ENCODE measurements around the gene CTRB1. TPM values are rescaled to one million over a fixed set of nuclear protein-coding genes. Genes with fewer than 3 reads are reported as not detected.
"Not testable (repeated sequence)": the region's sequence is repeated elsewhere in the genome, so short reads cannot be mapped to it uniquely, and the experiment has no call there.

CTRB1 gene
- total RNA-seq, 1 donor from 2014 or later = not detected

DNA sequence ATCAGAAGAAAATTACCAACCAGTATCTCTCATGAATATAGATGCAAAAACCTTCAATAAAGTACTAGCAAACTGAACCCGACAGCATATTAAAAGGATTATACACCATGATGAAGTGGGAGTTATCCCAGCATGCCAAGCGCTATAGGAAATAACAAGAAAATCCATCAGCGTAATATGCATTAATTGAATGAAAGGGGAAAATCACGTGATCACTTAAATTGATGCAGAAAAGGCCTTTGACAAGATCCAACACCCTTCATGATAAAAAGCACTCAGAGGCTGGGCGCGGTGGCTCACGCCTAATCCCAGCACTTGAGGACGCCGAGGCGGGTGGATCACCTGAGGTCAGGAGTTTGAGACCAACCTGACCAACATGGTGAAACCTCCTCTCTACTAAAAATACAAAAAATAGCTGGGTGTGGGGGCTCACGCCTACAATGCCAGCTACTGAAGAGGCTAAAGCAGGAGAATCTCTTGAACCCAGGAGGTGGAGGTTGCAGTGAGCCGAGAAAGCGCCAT is 16.7 kb upstream of the CTRB1 start:
- peak; percentile 20 for DNase-seq (ENCODE audit: low spot score)
- intact Hi-C loops (cut with DNase I) = loop anchor here (5.0 kb wide), 1 partner anchor 180 kb away; no protein-coding TSS in a partner anchor

DNA sequence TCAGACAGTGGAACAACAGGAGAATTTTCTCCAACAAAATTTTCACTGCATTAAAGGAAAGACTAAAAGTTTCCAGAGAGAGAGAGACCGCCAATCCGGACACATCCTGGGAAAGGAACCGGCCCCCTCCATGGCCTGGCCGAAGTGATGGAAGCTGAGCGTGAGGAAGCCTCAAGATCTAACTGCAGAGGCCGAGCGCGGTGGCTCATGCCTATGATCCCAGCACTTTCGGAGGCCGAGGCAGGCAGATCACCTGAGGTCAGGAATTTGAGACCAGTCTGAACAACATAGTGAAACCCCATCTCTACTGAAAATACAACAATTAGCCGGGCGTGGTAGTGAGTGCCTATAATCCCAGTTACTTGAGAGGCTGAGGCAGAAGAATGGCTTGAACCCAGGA is 15.7 kb upstream of the CTRB1 start:
- DNase-seq (ENCODE audit: low spot score) = peak; percentile 44
- intact Hi-C loops (cut with DNase I) = loop anchor here (5.0 kb wide), 1 partner anchor 179 kb away; no protein-coding TSS in a partner anchor

DNA sequence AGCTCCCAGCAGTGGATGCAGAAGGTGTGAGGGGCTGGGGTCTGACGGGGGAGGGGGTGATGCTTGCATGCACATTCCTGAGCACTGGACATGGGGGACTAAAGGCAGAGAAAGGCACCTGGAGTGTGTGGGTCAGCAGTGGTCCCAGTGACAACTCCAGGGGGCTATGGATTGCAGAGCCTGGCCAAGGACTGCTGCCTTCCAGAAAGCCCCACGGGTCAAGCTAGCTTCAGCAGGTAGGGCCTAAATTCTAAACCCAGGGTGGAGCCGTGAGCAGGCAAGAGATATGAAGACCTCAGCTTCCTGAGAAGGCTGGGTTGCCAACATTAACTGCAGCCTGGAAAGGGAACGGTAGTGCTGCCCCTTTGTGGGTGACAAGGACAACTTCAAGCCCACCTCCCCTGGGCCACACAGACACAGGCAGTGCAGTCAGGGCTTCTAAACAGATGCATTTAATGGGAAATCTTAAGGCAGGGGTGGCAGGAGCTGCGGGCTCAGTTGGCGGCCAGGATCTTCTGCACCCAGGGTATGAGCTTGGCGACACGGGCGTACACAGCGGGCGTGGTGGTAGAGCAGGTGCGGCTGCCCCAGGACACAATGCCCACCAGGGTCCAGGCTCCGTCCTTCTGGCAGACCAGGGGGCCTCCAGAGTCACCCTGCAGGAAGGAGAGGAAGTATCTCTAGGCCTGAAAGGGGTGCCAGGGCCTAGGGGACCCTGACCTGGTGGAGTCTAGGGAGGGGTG is 14.9 kb upstream of the CTRB1 start:
- DNase-seq (ENCODE audit: low spot score) = no peak
- intact Hi-C loops (cut with DNase I) = loop anchor here (5.0 kb wide), 1 partner anchor 178 kb away; no protein-coding TSS in a partner anchor

DNA sequence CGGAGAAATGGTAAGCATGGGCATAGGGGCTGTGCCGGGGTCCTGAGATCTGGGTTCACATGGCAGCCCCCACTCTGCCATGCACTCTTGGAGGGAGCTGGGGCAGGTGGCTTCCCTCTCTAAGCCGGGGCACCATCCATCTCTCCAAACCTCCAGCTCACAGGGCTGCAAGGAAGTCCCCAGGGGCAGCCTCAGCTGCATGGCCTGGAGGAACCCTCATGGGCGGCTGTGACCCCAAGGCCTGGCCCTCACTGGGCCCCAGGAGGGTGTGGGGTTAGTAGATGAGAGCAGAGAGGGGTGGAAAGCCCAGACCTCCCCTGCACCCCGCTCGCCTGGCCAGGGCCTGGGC is 14.4 kb upstream of the CTRB1 start:
- intact Hi-C loops (cut with DNase I) = loop anchor here (5.0 kb wide), 1 partner anchor 178 kb away; no protein-coding TSS in a partner anchor
- no peak for DNase-seq (ENCODE audit: low spot score)

DNA sequence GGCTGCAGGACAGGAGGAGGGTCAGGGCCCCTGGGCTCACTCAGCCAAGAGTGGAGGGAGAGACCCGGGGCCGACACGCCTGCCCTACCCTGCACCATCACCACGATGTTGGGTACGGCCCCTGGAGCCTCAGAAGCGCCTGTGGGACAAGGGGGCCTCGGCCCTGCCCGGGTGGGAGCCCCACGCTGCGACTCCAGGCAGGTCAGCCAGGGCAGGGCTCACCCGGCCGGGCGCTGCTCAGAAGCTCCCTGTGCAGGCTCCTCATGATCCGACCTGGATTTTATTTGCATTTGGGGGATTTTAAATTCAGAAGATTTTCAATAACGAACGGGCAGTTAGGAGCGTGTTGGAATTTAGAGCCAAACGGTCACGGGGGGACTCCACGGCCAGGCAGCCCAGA is 13.9 kb upstream of the CTRB1 start:
- intact Hi-C loops (cut with DNase I) = loop anchor here (5.0 kb wide), 1 partner anchor 177 kb away; no protein-coding TSS in a partner anchor
- not testable (repeated sequence) for DNase-seq (ENCODE audit: low spot score)

DNA sequence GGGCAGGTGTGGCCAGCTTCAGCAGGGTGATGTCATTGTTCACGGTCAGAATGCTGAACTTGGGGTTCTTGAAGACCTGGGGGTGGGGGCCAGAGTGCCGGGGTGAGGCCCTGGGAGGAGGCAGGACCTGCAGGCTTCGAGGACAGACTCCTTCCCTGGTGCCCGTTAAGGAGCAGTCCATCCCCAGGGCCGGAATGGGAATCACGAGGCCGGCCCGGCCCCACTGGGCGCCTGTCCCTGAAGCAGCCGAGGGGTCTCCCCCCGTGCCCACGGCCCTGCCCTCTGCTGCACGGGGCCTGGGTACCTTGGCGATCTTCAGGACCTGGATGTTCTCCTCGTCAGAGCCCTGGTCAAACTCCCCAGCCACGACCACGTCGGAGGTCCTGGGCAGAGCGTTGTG is 13.3 kb upstream of the CTRB1 start:
- intact Hi-C loops (cut with DNase I); DNase-seq (ENCODE audit: low spot score): not testable (repeated sequence)

DNA sequence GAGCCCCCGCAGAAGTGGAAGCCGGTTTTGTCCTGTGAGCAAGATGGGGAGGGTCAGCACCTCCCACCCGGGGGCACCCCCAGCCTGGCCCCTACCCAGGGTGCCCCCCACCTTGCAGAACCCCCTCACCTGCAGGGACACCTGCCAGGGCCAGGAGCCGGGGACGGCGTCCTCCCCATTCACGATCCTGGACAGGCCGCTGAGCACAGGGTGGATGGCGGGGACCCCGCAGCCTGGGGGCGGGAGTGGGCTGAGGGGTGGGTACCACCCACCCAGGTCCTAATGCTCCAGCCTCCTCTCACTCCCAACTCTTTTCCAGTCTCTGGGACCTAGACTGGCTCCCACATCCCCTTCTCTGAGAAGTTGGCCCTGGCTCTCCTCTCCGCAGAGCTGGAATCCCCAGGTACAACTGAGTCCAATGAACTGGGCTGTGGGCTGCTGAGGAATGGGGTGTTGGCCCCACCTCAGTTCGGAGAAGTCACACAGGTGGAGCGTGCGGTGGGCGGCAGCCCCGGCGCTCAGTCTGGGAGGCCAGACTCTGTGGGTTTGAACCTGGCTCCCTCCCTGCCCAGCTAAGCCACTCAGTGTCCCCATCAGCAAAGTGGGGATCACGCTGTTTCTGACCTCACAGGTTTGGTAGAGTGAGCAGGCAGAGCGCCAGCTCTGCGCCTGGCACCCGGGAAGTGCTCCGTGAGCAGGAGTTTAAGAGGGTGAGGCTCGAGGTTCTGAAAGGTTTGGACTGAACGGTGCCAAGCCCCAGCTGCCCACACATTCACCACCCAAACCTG is 12.6 kb upstream of the CTRB1 start:
- intact Hi-C loops (cut with DNase I) = loop anchor here (2.0 kb wide), 1 partner anchor 19 kb away; no protein-coding TSS in a partner anchor
- not testable (repeated sequence) for DNase-seq (ENCODE audit: low spot score)

DNA sequence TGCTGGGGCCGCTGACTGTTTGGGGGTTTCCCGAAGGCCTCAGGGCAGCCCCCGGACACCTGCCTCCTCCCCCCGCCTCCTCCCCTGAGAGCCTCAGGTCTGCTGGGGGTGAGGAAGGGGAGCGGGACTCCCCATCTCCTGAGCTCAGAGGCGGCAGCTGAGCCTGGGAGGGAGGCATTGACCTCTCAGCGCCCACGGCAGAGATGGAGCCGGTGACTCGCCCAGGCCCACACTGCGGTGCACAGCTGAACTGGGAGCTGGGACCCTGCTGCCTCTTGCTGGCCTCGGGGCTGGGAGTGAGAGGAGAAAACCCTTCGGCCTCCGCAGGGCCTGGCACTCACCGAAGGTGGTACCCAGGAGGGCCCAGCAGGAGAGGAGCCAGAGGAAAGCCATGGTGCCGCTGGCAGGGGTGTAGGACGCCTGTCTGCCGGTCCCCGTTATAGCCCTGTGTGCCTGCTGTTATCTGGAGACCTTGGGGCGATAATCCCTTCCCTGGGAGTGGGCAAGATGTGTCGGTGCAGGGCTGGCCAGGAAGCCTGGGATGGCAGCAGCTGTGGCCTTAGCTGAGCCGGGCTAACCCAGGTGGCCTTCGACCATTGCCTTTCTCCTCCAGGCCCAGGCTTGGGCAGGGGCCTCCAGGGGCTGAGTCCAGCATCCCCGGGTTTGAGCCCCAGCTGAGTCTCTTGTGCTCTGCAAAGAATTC is 11.9 kb upstream of the CTRB1 start, which contains the start of gene CTRB2:
CTRB2 (minus strand) TSS at position 413 of the 703 bp plus-strand sequence; CDS start at position 393, 20 bp downstream.
- no peak for DNase-seq (ENCODE audit: low spot score)
- intact Hi-C loops (cut with DNase I) = loop anchor here (2.0 kb wide), 1 partner anchor 18 kb away; no protein-coding TSS in a partner anchor

DNA sequence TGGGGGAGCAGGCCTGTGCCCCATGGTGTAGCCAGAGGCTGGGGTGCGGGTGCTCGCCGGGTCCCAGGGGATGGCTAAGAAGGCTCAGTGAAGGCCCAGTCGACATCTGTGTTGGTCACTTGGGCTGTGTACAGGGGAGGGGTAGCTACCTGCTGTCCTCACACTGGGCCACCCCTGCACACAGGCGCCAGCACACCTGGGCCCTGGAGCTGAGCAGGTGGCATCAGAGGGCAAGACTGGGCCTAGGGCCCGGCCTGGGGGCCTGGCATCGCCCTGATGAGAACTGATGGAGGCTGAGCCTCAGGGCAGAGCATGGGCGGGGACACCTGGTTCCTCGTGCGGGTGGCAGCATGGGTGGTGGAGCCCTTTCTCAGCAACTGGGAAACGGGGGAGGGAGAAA is 11.0 kb upstream of the CTRB1 start:
- no peak for DNase-seq (ENCODE audit: low spot score)
- intact Hi-C loops (cut with DNase I) = loop anchor here (2.0 kb wide), 1 partner anchor 17 kb away; no protein-coding TSS in a partner anchor

DNA sequence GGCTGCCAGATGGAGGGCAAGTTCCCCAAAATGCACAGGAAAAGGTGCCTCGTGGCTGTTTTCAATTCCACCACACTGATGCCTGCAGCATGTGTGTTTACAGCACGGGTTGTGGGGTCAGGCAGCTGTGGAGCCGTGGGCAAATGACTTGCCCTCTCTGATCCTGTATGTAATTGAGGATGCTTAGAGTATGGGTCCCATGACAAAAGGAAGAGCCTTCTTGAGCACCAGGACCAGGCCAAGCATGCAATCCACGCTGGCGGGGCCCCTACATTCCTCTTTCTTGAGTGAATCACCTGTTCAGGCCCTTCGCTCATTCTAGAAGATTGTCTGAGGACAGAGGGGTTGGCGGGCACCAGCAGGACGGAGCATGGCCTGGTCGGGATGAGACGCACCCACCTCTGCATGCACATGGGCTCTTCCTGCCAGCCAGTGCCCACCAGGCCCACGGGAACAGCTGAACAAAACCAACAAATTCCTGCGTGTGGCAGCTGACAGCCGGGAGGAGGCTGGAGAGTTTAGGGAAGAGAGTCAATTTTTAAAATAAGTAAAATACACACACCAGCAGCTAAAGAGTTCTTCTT is 10.5 kb upstream of the CTRB1 start:
- no peak for DNase-seq (ENCODE audit: low spot score)
- intact Hi-C loops (cut with DNase I) = no loop called here

DNA sequence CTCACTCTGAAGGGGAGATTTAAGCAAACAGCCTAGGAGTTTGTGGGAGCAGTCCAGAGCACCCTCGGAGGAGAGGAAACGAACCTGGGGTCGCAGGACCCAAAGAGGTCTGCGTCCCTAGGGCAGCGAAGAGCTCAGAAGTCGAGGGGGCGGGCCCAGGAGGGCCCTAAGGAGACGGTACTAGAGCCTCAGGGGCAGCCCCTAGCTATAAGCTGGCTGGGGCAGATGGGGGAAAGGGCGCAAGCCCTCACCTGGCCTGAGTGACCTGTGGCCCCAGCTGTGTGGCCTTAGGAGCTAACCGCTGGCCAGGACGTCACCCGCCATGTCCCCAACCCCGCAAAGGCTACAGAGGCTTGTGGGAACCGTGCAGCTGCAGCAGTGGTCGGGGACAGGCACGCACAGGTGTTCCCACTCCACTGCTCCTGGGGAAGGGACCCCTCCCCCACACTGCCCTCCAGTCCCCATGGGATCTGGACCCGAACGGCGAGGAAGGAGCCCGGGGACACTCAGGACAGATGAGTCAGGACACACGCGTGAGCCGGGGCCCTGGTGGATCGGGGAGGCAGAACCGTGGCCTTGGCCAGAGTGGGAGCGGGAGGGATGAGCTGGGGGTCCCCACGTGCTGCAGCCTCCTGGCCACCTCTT is 9.8 kb upstream of the CTRB1 start:
- intact Hi-C loops (cut with DNase I) = no loop called here
- DNase-seq (ENCODE audit: low spot score) = no peak

DNA sequence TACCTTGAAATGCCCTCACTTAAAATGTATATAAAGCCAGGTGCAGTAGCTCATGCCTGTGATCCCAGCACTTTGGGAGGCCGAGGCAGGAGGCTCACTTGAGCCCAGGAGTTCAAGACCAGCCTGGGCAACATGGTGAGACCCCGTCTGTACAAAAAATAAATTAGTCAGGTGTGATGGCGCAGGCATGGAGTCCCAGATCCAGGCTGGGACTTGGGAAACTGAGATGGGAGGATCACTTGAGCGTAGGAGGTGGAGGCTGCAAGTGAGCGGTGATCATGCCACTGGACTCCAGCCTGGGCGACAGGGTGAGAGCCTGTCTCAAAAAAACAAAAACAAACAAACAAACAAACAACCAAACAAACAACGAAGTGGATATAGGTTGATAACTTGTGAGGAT is 9.3 kb upstream of the CTRB1 start:
- intact Hi-C loops (cut with DNase I); DNase-seq (ENCODE audit: low spot score): not testable (repeated sequence)

DNA sequence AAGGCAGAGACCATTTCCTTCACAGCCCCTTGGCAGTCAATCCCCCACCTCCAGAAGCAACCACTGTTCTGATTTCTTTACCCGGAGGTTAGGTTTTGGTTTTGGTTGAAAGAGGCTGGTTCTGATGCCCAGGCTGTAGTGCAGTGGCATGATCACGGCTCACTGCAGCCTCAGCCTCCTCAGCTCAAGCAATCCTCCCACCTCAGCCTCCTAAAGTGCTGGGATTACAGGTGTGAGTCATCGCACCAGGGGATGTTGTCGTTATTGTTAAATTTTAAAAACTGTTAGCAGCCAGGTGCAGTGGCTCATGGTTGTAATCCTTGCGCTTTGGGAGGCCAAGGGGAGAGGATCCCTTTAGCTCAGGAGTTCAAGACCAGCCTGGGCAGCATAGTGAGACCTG is 8.8 kb upstream of the CTRB1 start:
- intact Hi-C loops (cut with DNase I) = no loop called here

DNA sequence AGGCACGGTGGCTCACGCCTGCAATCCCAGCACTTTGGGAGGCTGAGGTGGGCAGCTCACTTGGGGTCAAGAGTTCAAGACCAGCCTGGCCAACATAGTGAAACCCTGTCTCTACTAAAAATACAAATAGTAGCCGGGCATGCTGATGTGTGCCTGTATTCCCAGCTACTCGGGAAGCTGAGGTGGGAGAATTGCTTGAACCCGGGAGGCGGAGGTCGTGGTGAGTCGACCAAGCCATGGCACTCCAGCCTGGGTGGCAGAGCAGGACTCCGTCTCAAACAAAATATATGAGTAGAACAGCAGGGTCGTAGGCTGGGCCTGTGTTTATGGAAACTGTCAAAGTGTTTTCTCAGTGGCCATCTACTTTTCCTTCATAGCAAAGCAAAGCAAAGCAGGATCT is 7.5 kb upstream of the CTRB1 start:
- intact Hi-C loops (cut with DNase I); DNase-seq (ENCODE audit: low spot score): not testable (repeated sequence)

More for the DNA sequence above, 8.8 kb upstream of the CTRB1 start:
- DNase-seq (ENCODE audit: low spot score) = no peak

DNA sequence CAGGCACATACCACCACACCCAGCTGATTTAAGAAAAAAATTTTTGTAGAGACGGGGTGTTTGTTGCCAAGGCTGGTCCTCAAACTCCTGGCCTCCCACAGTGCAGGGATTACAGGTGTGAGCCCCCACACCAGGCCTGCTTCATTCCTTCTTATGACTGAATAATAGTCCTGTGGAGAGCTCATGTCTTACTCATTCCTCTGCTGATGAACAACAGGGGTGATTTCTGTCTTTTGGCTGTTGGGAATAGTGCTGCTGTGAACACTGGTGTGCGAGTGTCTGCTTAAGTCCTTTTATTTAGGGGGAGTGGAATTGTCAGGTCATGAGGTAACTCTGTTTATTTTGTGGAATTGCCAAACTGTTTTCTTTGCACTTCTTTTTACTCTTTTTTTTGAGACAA is 2.7 kb upstream of the CTRB1 start:
- intact Hi-C loops (cut with DNase I) = no loop called here
- DNase-seq (ENCODE audit: low spot score) = no peak

DNA sequence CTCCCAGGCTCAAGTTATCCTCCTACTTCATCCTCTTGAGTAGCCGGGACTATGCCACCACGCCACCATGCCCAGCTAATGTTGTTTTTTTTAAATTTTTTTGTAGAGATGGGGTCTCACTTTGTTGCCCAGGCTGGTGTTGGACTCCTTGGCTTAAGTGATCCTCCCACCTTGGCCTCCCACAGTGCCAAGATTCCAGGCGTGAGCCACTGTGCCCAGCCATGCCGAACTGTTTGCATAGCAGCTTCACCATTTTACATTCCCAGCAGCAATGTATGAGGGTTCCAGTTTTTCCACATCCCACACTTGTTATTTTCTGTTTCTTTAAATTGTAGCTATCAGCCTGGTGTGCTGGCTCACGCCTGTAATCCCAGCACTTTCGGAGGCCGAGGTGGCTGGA is 2.2 kb upstream of the CTRB1 start:
- intact Hi-C loops (cut with DNase I) = no loop called here
- no peak for DNase-seq (ENCODE audit: low spot score)

DNA sequence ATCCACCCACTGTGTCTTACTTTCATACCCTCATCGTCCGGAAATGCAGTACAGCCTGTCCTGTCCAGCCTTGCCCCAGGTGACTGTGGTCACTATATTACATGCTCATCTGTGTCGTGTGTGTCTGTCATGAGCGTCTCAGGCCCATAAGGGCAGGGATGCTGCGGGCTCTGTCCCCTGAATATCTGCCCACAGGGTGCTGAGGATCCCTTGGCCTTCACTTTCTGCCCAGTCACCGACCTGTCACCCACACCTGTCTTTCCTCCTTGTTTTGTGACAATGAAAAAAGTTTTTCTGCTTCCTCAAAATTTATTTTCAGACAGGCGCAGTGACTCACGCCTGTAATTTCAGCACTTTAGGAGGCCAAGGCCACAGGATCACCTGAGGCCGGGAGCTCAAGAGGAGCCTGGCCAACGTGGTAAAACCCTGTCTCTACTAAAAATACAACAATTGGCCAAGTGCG is 1.4 kb upstream of the CTRB1 start:
- intact Hi-C loops (cut with DNase I) = no loop called here
- DNase-seq (ENCODE audit: low spot score) = no peak

DNA sequence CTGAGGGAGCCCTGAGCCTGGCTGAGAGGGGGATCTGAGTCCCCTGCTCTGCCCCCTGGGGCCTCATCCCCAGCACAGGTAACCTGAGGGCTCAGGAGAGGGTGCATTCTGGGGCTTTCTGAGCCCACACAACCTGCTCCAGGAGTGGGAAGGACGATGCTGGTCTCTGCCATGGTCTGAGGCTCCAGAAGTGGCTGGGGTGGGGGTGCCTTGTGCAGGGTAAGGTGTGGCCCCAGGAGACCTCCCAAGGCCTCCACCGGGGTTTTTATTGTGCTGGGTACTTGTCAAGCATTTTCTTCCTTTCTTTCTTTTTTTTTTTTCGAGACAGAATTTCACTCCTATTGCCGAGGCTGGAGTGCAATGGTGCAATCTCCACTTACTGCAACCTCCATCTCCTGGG is 300 bp downstream of the CTRB1 start:
- no peak for DNase-seq (ENCODE audit: low spot score)
- intact Hi-C loops (cut with DNase I) = no loop called here

DNA sequence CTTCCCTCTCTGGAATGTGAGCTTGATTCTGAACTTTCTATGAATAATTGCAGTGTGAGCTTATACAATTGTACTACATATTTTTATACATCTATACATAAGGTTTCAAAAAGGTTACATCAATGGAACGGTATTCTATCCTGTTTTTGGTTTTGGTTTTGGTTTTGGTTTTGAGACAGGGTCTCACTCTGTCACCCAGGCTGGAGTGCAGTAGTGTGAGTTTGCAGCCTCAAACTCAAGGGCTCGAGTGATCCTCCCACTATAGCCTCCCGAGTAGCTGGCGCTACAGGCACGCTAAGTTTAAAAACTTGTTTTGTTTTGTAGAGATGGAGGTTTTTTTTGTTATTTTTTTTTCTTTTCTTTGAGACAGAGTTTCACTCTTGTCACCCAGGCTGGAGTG is 1.1 kb downstream of the CTRB1 start:
- no peak for DNase-seq (ENCODE audit: low spot score)
- intact Hi-C loops (cut with DNase I) = no loop called here
